Measurements from ENCODE around the gene CLTRN. TPM values are rescaled to one million over a fixed set of nuclear protein-coding genes. Genes with fewer than 3 reads are reported as not detected.

The CLTRN gene
- total and polyA plus RNA-seq, 10 donors: 0.16 to 0.48 (median 0.30) TPM; not detected in 5

- intact Hi-C loops (cut with DNase I; ENCODE audit: low total_unique reads): no loop called here
- Histone ChIP-seq H3K27me3 (replicated peaks in 1 of 7) (peaks cover 0 to 21% (median 0%) of the 10 kb centered on the region in 7 donors), H3K9me3 (no peaks in the 10 kb centered on the region), H3K36me3 (no peaks in the 10 kb centered on the region), H3K4me3 (no peak overlapping the region), H3K4me1 (no peaks in the 10 kb centered on the region), H3K27ac (no peak overlapping the region)
- WGBS, 5 donors: 48 to 67% (median 55%) methylated on average over 2 of the region's 2 CpGs
- no peak for DNase-seq
- TF ChIP-seq POLR2AphosphoS5 (IDR thresholded peaks at IDR 0.05) (no peak), CTCF (IDR thresholded peaks at IDR 0.05 in 8 of 11, conservative IDR thresholded peaks at IDR 0.05 in 3 of 11) (no peak), POLR2A (IDR thresholded peaks at IDR 0.05) (no peak)
These were observed 70.2 kb downstream of the CLTRN start for GRCh38 chrX:15594371-15594770.

GRCh38 chrX:15579778-15580747, 84.5 kb downstream of the CLTRN start:
- no peak overlapping the region for H3K27ac ChIP-seq

More at GRCh38 chrX:15579778-15580747, 84.5 kb downstream of the CLTRN start:
- Histone ChIP-seq H3K27me3 (replicated peaks in 1 of 7) (peaks cover 0 to 21% (median 0%) of the 10 kb centered on the region in 7 donors), H3K36me3 (no peaks in the 10 kb centered on the region), H3K9me3 (no peaks in the 10 kb centered on the region), H3K4me3 (no peak overlapping the region), H3K4me1 (no peaks in the 10 kb centered on the region)
- no peak for TF ChIP-seq CTCF (IDR thresholded peaks at IDR 0.05 in 8 of 11, conservative IDR thresholded peaks at IDR 0.05 in 3 of 11)
- 53 to 79% (median 78%) methylated on average over 5 of the region's 5 CpGs for WGBS, 5 donors
- DNase-seq: no peak
- intact Hi-C loops (cut with DNase I; ENCODE audit: low total_unique reads): no loop called here

Other genes starting within 250 kb of the CLTRN start
- 10 to 100 TPM; 15.9 to 30.8 (median 24.8) TPM for gene PIR, start 171.5 kb downstream of the CLTRN start, total RNA-seq
- 10 to 100 TPM; 12.4 to 27.0 (median 14.5) TPM for gene PIR, start 171.5 kb downstream of the CLTRN start, polyA plus RNA-seq
- 1 to 10 TPM; 2.1 to 7.4 (median 3.4) TPM for gene BMX, start 164.0 kb downstream of the CLTRN start, total RNA-seq
- 1 to 10 TPM in 1 of 3 donors, under 1 TPM in 2; 0.67 to 2.0 (median 0.79) TPM for gene BMX, start 164.0 kb downstream of the CLTRN start, polyA plus RNA-seq
- not detected for gene ACE2, start 63.8 kb downstream of the CLTRN start, total RNA-seq
- gene ACE2, start 63.8 kb downstream of the CLTRN start, polyA plus RNA-seq: under 1 TPM in 2 of 3 donors, not detected in 1; 0.03 to 0.06 TPM
- gene CA5B, start 73.5 kb upstream of the CLTRN start, total RNA-seq: 10 to 100 TPM; 15.1 to 24.1 (median 19.1) TPM
- gene CA5B, start 73.5 kb upstream of the CLTRN start, polyA plus RNA-seq: 1 to 10 TPM; 1.4 to 1.9 (median 1.8) TPM
- 10 to 100 TPM in 6 of 7 donors, 1 to 10 TPM in 1; 8.3 to 27.9 (median 19.0) TPM for gene ZRSR2, start 125.7 kb upstream of the CLTRN start, total RNA-seq
- 10 to 100 TPM; 19.7 to 65.1 (median 26.4) TPM for gene ZRSR2, start 125.7 kb upstream of the CLTRN start, polyA plus RNA-seq
- 100 to 1,000 TPM in 3 of 7 donors, 10 to 100 TPM in 4; 55.9 to 133 (median 68.5) TPM for gene AP1S2, start 190.0 kb upstream of the CLTRN start, total RNA-seq
- gene AP1S2, start 190.0 kb upstream of the CLTRN start, polyA plus RNA-seq: 10 to 100 TPM; 23.3 to 39.5 (median 38.5) TPM

Measured in spleen (tissue), 11 donors.